GM18870 (cell line): Measurements from ENCODE around the gene ZNF79.

ENCODE experiments used
- ATAC-seq: cut with Tn5 transposase; IDR thresholded peaks from one replicate; pipeline ENCODE4 v1.9.1; 2021; ENCODE audit warnings: moderate library complexity; ENCODE audit not compliant: unreplicated experiment

ZNF79 gene

DNA sequence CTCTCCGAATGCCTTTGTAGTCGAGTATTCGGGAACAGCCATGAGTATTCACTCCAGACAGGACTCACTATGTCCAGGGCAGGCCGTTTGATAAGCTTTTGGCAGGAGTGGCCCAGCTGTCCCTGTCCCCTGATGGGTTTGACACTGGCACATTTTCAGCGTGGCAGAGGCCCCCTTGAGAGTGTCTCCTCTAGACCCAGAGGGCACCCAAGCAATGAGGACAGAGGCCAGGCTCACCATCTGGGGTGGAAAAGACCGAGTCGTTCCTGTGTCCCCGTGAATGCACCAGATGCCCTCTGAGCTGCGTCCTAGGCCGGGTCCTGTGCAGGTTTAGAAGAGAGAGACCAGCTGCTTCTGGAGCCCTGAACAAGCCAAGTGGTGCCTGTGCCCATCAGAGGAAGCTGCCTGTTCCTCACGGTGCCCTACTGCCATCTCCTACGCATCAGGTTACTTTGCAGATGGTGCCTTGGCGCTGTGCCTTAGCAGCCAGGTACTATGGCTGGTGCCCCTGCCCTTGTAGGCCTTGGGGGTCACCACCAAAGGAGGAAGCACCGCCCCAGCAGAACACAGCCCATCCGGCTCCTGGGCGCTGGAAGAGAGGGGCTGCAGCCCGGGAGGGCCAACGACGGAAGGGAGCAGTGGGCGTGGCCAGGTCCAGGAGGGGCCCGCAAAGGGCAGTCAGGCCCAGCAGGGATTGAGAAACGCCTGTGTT lies 69.6 kb downstream of the ZNF79 start:
- ATAC-seq = no peak

DNA sequence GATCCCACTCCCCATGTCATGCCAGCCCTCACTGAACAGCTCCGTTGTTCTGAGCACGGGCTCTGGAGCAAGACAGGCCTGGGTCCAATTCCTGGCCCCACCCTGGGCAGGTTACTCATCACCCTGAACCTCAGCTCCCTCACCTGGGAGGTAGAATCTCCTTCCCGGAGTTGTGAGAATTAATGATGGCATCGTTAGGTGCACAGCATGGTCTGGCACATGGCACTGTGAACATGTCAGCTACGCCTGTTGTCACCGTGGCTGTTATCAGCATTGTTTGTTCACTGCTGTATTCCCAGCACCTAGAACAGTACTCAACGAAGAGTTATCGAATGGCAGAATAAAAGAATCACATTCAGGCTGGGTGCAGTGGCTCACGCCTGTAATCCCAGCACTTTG lies 70.1 kb downstream of the ZNF79 start:
- ATAC-seq = no peak
